Measurements from ENCODE around the gene ATR. TPM values are rescaled to one million over a fixed set of nuclear protein-coding genes. Genes with fewer than 3 reads are reported as not detected.

The ATR gene
- polyA plus RNA-seq, 1 donor (not counting 4 experiments of a cell fraction or from before 2014, with no cell fraction given), result 30.8 TPM

GRCh38 chr3:142450189-142450588 is 128.3 kb downstream of the ATR start:
- peaks cover 11% of the 10 kb centered on the region for H3K4me1 ChIP-seq (ENCODE audit: control insufficient read depth, extremely low read depth, insufficient read depth, low read length)
- no peaks in the 10 kb centered on the region for H4K20me1 ChIP-seq (ENCODE audit: control insufficient read depth, extremely low read depth, insufficient read depth, low read length)
- H2AFZ ChIP-seq (ENCODE audit: control insufficient read depth, low read length), result no peak overlapping the region
- dilution Hi-C loops (cut with MboI; ENCODE audit: extremely low pct_ligation_motif_present, low sequenced_read_pairs), result no loop called here
- H3K79me2 ChIP-seq (ENCODE audit: control insufficient read depth, insufficient read depth, low read length), result peaks cover 24% of the 10 kb centered on the region
- no peaks in the 10 kb centered on the region for H3K9me1 ChIP-seq (ENCODE audit: control insufficient read depth, extremely low read depth, insufficient read depth, low read length)
- H3K36me3 ChIP-seq (ENCODE audit: control insufficient read depth in 2 of 2, extremely low read depth in 1 of 2, insufficient read depth in 2 of 2, low read length in 2 of 2), result peaks cover 2 to 3% of the 10 kb centered on the region in 2 experiments
- no peak for FAIRE-seq
- no peaks in the 10 kb centered on the region for H3K27me3 ChIP-seq (ENCODE audit: control insufficient read depth, extremely low read depth, insufficient read depth, low read length)
- no peak overlapping the region for H3K4me2 ChIP-seq (ENCODE audit: control insufficient read depth, extremely low read depth, insufficient read depth, low read depth, low read length)
- no peaks in the 10 kb centered on the region for H3K9me3 ChIP-seq (ENCODE audit: control insufficient read depth, low read depth, low read length)
- H3K4me3 ChIP-seq (ENCODE audit: control insufficient read depth in 2 of 3, extremely low read depth in 1 of 3, insufficient read depth in 2 of 3, low read depth in 1 of 3, low read length in 3 of 3), result no peak overlapping the region
- H3K27ac ChIP-seq (ENCODE audit: control insufficient read depth, insufficient read depth, low read length), result no peak overlapping the region
- TF ChIP-seq CTCF (optimal IDR thresholded peaks at IDR 0.05 in 1 of 3, IDR thresholded peaks at IDR 0.05 in 1 of 3, conservative IDR thresholded peaks at IDR 0.05 in 1 of 3; ENCODE audit: extremely low read depth in 1 of 3, insufficient read depth in 2 of 3, low read length in 3 of 3), result no peak
- TF ChIP-seq EZH2 (IDR thresholded peaks at IDR 0.05; ENCODE audit: low read length), result no peak
- no peak for DNase-seq (ENCODE audit: low read depth, low spot score)
- no peak overlapping the region for H3K9ac ChIP-seq (ENCODE audit: control insufficient read depth, extremely low read depth, insufficient read depth, low read length)

DNA sequence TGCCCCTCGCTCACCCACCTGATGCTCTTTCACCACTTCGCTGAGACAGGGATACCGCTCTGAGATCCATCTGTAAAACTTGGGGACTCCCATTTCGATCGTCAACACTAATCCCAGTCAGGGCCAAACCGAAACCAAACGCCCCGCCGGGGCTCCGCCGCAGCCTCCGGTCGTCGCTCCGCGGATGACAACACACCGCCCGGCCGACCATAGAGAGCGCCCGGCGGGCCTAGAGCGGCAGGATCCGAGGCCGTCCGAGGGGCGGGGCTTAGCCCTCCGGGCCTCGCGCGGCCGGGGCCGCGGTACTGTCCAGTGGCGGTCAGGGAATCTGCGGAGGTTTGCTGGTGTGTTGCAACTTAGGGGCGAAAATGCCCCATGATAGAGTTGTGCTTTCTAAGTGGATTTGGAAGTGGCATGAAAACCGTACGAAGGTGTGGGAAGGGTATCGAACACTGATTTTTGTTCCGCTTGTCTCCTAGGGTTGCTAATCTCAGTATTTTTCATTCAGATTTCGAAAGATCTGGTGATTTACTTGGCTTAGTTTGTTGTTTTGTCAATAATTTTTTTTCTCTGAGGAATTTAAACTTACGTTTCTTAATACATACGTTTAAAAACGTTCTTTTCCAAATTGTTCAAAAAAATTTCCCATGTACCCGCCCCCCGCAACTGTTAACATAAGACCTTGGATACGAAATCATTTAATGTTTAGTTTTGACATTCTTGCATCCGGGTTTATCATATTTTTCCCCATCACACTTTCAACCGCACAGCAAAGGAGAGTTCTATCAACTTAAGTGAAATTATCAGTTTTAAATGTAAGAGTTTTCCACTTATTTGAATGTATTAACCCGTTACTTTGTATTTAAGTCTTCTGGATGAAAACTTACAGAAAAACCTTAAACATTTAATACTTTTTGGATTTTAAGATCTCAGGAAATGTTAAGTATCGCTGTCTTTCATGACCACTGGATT is 130.4 kb downstream of the ATR start, which contains the start of gene XRN1:
Gene XRN1, minus strand, starts transcription at position 186 of the 972 bp plus-strand sequence. Its CDS starts 93 bp downstream, at position 93.
- dilution Hi-C loops (cut with MboI; ENCODE audit: extremely low pct_ligation_motif_present, low sequenced_read_pairs), result no loop called here
- TF ChIP-seq CTCF (optimal IDR thresholded peaks at IDR 0.05 in 1 of 3, IDR thresholded peaks at IDR 0.05 in 1 of 3, conservative IDR thresholded peaks at IDR 0.05 in 1 of 3; ENCODE audit: extremely low read depth in 1 of 3, insufficient read depth in 2 of 3, low read length in 3 of 3), result no peak
- no peak for TF ChIP-seq EZH2 (IDR thresholded peaks at IDR 0.05; ENCODE audit: low read length)

More for the DNA sequence above, 130.4 kb downstream of the ATR start, which contains the start of gene XRN1:
- Histone ChIP-seq H3K4me2 (ENCODE audit: control insufficient read depth, extremely low read depth, insufficient read depth, low read depth, low read length) (peak within 1 kb of the TSS; percentile 96), H3K36me3 (ENCODE audit: control insufficient read depth in 2 of 2, extremely low read depth in 1 of 2, insufficient read depth in 2 of 2, low read length in 2 of 2) (peaks cover 2 to 3% of the 10 kb centered on the region in 2 experiments), H3K4me1 (ENCODE audit: control insufficient read depth, extremely low read depth, insufficient read depth, low read length) (peaks cover 11% of the 10 kb centered on the region), H3K9me3 (ENCODE audit: control insufficient read depth, low read depth, low read length) (no peaks in the 10 kb centered on the region), H3K9me1 (ENCODE audit: control insufficient read depth, extremely low read depth, insufficient read depth, low read length) (no peaks in the 10 kb centered on the region), H3K9ac (ENCODE audit: control insufficient read depth, extremely low read depth, insufficient read depth, low read length) (peak within 1 kb of the TSS; percentile 100), H4K20me1 (ENCODE audit: control insufficient read depth, extremely low read depth, insufficient read depth, low read length) (no peaks in the 10 kb centered on the region), H3K4me3 (ENCODE audit: control insufficient read depth in 2 of 3, extremely low read depth in 1 of 3, insufficient read depth in 2 of 3, low read depth in 1 of 3, low read length in 3 of 3) (peak within 1 kb of the TSS; percentile 92 to 99 (median 96)), H2AFZ (ENCODE audit: control insufficient read depth, low read length) (peak within 1 kb of the TSS; percentile 97), H3K27ac (ENCODE audit: control insufficient read depth, insufficient read depth, low read length) (peak within 1 kb of the TSS; percentile 99), H3K79me2 (ENCODE audit: control insufficient read depth, insufficient read depth, low read length) (peaks cover 43% of the 10 kb centered on the region), H3K27me3 (ENCODE audit: control insufficient read depth, extremely low read depth, insufficient read depth, low read length) (no peaks in the 10 kb centered on the region)
- peak; percentile 11 for DNase-seq (ENCODE audit: low read depth, low spot score)
- FAIRE-seq, result peak; percentile 29
